ENCODE measurements around the gene PDGFD.

Gene PDGFD

GRCh38 chr11:103997082-103997481, 166.9 kb downstream of the PDGFD start:
- no peak for DNase-seq

DNA sequence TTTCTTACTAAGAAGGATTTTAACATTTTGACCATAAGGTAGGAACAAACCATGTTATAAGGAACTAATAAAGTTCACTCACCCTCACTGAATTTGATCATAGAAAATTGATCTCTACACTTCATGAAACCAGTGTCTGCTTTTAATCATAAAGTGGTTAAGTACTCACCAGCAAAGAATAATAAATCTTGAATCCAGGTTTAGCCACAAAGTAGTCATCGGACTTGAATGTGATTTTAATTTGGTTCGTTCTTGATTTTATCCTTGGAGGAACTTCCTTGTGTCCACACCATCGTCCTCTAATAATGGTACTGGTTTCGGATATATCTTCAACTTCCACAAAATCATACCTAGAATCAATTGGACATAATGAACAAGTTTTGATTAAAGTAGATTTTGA, 168.1 kb downstream of the PDGFD start:
- no peak for DNase-seq

GRCh38 chr11:103994518-103994917, 169.4 kb downstream of the PDGFD start:
- DNase-seq = no peak

DNA sequence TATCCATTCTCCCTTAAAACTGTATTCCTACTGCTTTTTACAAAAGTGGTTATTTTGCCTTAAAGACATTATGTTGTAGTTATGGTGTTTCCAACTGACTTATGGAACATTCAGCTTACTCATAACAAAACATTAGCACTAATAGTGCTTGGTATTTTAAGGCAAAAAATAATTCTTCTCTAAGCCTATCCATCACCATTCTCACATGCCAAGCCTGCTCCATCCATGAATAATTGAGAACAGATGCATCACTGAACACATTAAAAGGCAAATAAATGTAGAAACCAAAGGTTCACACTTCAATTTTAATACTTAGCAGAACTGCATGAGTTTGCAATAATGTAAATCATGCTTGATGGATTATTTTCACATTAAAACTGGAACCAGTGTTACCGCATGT, 169.9 kb downstream of the PDGFD start:
- no peak for DNase-seq

GRCh38 chr11:103993507-103993906, 170.4 kb downstream of the PDGFD start:
- no peak for DNase-seq

DNA sequence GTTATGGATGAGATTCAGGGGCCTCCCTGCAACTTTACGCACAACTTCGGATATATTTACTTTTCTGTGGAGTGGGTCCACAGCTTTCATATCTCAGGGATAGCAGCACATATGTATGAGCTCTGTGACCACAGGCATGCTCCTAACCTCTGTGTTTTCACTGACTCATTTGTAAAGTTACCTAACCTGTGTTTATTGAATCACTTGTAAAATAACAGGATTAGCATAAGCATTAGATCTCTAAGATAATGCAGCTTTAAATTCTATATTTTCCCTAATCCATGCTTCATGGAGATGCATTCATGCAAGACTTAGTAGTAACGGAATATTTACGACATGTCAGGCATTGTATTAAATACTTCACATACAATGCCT, 175.4 kb downstream of the PDGFD start:
- DNase-seq = no peak

DNA sequence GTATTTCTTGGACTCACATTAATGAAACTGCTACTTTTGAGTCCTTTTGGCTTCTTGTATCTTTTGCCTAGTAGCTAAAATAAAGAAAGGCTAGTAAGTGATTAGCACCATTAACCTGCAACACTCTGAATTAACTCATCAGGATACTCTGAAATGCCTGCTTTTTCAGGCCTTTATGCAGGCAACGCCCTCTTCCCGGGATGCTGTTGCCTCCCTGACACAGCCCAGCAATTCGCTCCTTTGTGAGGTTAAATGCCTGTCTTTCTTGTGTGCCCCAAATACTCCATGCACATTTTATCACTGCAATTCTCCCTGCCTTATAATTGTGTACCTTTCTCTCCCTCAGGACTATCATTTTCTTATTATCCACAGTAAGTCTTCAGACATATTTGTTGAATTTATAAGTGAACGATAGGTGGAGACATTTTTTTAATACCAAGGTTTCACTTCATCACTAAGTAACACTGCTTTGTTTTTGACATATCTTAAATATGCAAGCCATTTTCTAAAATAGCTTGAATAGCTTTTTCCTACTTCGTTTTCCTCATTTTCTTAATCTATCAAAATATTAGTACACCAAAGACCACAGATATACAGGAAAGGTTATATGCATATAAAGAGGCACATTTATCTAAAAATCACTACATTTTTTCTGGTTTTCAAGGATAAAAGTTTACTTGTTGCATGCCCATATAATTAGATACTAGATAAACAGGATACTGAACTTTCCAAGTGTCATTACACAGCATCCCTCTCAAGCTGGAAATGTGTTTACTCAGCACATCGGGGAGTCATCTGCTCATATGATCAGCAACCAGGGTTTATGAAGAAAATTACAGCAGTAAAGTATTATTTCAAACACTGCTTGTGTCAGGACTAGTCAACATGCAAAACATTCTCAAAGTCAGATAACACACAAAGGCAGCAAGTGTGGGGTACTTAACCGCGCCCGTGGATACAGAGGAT, 176.0 kb downstream of the PDGFD start:
- DNase-seq = no peak

- DNase-seq = no peak
Observed at GRCh38 chr11:103985041-103985440, 178.9 kb downstream of the PDGFD start.

DNA sequence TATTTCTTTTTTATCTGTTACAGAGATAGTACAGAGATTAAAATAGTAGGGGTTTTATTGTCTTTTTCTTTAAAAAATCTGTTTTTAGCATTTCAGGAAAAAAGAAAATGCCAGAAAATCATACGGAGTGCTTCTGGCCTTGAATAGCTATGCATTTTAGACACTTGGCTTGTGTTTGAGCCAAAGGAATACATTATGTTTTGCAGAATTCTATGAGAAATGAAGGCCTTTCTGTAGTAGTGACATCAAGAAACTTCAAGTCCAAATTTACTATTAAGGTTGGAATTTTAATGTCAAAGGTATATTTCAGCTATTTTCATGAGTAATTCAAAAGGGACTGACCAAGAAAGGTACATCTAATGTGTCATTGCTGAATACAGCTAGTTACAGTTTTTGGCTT, 183.8 kb downstream of the PDGFD start:
- no peak for DNase-seq

DNA sequence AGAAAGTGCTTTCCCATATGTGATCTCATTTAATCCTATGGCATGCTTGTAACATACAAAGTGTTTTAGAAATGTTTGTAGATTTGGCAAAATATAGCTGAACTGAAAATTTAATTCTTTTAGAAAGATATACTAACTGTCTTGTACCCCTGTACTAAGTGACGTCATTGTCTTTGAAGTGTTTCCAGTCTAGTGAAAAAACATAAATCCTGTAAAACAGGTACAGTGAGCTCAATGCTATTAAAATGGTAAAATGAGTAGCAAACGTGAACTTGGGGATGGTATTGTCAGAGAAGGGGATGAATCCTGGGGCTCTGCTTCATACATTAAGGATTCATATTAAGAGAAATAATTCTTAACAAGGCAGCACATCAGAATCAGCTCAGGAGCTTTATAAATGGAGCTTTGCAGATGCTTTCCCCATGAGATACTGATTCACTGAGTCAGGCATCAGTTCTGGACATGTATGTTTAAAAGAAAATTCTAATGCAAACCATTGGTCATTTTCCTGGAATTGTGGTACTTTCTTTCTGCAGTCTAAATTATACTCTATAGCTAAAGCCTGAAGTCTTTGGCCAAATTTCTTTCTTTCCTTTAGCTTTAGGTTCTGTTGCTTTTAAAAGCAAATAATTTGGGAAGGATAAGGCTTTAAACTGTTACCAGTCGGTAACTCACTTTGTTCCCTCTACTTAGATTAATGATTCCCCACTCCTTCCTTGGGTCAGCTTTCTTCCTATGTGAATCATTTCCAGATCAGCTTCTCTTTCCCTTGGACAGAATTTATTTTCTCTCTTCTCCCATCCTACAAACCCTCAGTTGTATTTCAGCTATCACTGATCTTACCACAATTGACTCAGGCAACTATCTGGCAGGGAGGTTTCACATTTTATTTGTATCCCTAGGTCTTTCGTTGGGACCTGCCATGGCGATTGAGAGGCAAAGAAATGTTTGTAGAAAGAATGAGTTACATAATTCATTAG, 185.0 kb downstream of the PDGFD start:
- no peak for DNase-seq

GRCh38 chr11:103972013-103972412, 191.9 kb downstream of the PDGFD start:
- DNase-seq = no peak

GRCh38 chr11:103970701-103971249, 193.2 kb downstream of the PDGFD start:
- DNase-seq = no peak

DNA sequence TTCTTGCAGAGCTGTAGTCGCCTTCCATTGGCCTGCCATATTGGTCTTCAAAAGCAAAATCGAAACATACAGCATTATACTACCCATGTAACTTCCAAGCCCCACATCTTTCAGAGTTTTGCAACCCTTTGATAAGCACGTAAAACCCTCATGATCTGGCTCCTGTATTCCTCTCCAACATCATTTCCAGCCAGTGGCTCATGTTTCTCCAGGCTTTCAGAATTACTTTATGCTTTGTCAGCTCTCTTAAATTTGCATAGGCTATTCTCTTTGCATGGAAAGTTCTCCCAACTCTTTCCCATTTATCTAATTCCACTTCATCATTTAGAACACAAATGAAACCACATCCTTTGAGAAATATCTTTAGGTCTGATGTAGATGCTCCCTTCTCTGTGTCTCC, 195.3 kb downstream of the PDGFD start:
- DNase-seq = no peak

DNA sequence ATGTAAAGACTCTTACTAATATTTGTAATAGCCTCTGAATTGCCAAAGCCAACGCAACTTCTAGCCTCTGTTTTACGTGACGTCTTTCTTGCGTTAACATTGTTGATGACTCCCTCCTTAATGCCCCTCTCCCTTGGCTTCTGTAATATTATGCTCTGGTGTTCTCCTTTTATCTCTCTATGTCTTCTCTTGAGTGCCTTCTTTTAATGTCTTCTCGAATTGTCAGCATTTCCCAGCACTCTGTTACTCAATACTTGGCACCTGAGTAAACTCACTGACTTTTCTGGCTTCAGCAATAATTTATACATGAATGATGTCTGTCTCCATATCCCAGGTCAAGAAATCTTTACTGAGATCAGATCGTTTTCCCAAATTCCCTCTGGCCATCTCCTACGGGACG, 196.0 kb downstream of the PDGFD start:
- no peak for DNase-seq

DNA sequence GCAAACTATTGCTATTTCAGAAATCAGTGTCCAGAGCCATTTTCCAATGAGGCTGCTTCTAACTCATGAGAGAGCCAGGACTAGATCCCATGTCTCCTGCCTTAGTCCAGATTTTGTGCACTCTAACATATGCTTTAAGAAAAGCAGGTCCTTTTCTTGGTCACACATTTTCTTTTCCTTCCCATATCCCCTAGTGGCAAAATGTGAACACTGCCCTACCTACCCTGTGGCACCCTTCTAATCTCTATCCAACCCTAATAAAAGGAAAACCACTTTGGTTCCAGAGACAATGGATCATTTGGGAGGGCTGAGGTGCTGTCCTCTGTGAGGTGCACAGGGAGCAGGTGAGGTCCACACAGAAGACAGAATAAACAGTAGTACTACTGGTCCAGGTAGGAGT, 199.6 kb downstream of the PDGFD start:
- no peak for DNase-seq

- no peak for DNase-seq
Observed at GRCh38 chr11:103963648-103964047, 200.3 kb downstream of the PDGFD start.

GRCh38 chr11:103961010-103961409, 202.9 kb downstream of the PDGFD start:
- DNase-seq = no peak

- no peak for DNase-seq
Observed at GRCh38 chr11:103960108-103960507, 203.8 kb downstream of the PDGFD start.

- DNase-seq = peak in 1 of 5 experiments; percentile 44
Observed at GRCh38 chr11:103959279-103959942, 204.5 kb downstream of the PDGFD start.

DNA sequence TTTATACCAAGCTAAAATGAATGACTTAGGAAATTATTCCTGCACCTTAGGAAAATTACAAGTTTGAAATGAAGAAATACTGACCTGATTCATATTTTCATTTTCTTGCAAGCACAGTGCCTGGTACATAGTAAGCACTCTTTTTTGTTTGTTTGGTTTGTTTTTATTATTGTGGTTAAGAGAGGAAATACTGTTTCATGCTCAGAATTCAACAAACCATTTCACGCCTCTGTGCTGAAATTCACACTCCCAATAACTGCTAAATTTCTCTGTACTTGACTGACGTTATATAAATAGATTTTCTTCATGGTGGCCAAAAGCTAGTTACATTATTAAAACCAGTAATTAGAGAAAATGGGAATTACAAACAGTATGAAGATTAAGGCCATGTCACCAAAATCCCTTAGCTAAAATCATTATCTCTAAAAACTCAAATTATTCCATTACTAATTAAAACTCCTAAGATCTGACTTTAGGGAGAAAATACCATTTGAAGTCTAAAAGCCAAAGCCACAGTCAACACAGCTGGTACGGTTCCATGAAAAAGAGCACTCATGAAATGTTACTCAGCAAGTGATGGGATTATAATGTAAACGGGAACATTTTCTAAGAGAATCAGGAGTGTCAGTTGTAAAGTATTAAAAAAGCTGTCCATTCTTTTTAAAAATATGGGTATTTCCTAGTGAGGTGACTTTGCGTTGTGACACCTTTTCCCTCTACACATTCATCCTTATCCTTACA, 205.3 kb downstream of the PDGFD start:
- peak in 1 of 5 experiments; percentile 41 for DNase-seq

DNA sequence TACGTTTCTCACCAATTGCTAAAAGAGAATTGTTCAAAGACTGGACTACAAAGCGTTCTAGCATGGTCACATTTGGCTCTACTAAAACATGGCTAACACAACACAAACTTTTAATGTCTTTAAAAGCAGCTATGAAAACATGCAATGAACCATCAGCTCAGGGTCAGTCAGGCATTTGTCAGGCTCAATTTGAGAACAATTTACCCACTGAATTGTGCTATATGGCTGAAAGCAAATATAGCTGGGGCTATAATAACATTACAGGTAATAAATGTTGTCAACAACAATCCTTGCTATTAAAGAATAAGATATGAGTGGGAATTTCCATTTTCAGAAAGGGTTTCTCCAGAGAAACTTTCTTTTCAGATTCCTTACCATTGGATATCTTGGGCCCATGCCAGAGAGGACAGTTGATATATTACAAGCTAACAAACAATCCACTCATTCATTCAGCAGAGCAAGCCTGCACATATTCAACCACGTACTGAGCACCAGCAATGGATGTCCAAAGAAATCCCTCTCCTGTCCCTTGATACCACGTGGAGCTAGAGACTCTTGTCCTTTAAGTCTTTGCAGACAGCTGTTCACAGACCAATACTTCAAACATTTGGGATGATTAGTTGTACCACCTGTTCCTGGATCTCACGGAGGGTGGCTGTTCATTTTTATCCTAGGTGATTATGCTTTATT, 210.0 kb downstream of the PDGFD start:
- DNase-seq = no peak
